IMR-90 (cell line): ENCODE data around the gene VDAC1. TPM values are rescaled to one million over a fixed set of nuclear protein-coding genes. Genes with fewer than 3 reads are reported as not detected.

ENCODE experiments used
- ATAC-seq: fragments of 200-7000 bp; cut with Tn5 transposase; 2 replicates; pipeline ENCODE4 v1.9.1; 2020; ENCODE audit warnings: low read depth, mild to moderate bottlenecking, moderate library complexity
- BruUV-seq: library from RNA; stranded (reverse); fragments of 400-500 nt; replicated peaks from 2 replicates; lab custom pipeline; 2021; lab: Mats Ljungman, UMichigan
- CTCF ChIA-PET: fragments of 300-600 bp; formaldehyde crosslinking; extraction: SDS; loops from one replicate; lab custom pipeline; 2021; ENCODE audit warnings: antibody characterized with exemption; lab: Yijun Ruan, JAX
- POLR2A ChIA-PET: fragments of 300-600 bp; sonication (Branson Sonifier 250); formaldehyde crosslinking; loops from one replicate; lab custom pipeline; 2022; ENCODE audit warnings: antibody characterized with exemption; ENCODE audit not compliant: unreplicated experiment; lab: Charles Lee
- DNase-seq: peaks from one replicate; pipeline ENCODE4 v3.0.0; 2013
- H2AFZ ChIP-seq: replicated peaks from 2 replicates; pipeline ENCODE3; 2013; ENCODE audit warnings: low read length, mild to moderate bottlenecking; ENCODE audit not compliant: poor library complexity
- H2AK5ac ChIP-seq: 2 replicates; pipeline ENCODE4 v1.6.1; 2013; ENCODE audit warnings: low read depth, low read length, inconsistent platforms
- H2AK9ac ChIP-seq: replicated peaks from 2 replicates; pipeline ENCODE3; 2013; ENCODE audit warnings: mild to moderate bottlenecking, low read depth, low read length, moderate library complexity; ENCODE audit not compliant: poor library complexity
- H2BK120ac ChIP-seq: 2 replicates; pipeline ENCODE4 v1.6.1; 2013; ENCODE audit warnings: low read depth, low read length, inconsistent platforms
- H2BK15ac ChIP-seq: 3 replicates; pipeline ENCODE4 v1.6.1; 2013; ENCODE audit warnings: low read depth, low read length, inconsistent platforms
- H2BK20ac ChIP-seq: 2 replicates; pipeline ENCODE4 v1.6.1; 2013; ENCODE audit warnings: low read depth, mild to moderate bottlenecking, inconsistent platforms, low read length, moderate library complexity
- H2BK5ac ChIP-seq: 2 replicates; pipeline ENCODE4 v1.6.1; 2013; ENCODE audit warnings: mild to moderate bottlenecking, low read depth, low read length, inconsistent platforms; ENCODE audit not compliant: poor library complexity, severe bottlenecking
- H3K14ac ChIP-seq: replicated peaks from 2 replicates; pipeline ENCODE4 v1.6.1; 2013; ENCODE audit warnings: low read depth, low read length, inconsistent platforms
- H3K18ac ChIP-seq: 2 replicates; pipeline ENCODE4 v1.6.1; 2013; ENCODE audit warnings: low read depth, low read length, control low read depth
- H3K23ac ChIP-seq: 2 replicates; pipeline ENCODE4 v1.6.1; 2013; ENCODE audit warnings: low read depth, low read length, inconsistent platforms
- H3K27ac ChIP-seq: 2 replicates; pipeline ENCODE4 v1.5.1; 2013; ENCODE audit warnings: mild to moderate bottlenecking, control low read depth, low read length; ENCODE audit not compliant: insufficient read depth
- H3K27me3 ChIP-seq: 2 replicates; pipeline ENCODE4 v1.6.1; 2013; ENCODE audit warnings: low read length; ENCODE audit not compliant: control insufficient read depth, insufficient read depth
- H3K36me3 ChIP-seq: 2 replicates; pipeline ENCODE4 v1.6.1; 2013; ENCODE audit warnings: low read length, mixed read lengths; ENCODE audit not compliant: control insufficient read depth, insufficient read depth
- H3K4ac ChIP-seq: 2 replicates; pipeline ENCODE4 v1.6.1; 2013; ENCODE audit warnings: low read depth, low read length, inconsistent platforms
- H3K4me1 ChIP-seq: 2 replicates; pipeline ENCODE4 v1.6.1; 2013; ENCODE audit warnings: low read length, mixed read lengths; ENCODE audit not compliant: control insufficient read depth, insufficient read depth
- H3K4me2 ChIP-seq: 2 replicates; pipeline ENCODE4 v1.6.1; 2013; ENCODE audit warnings: low read depth, mild to moderate bottlenecking, control low read depth, low read length, moderate library complexity
- H3K4me3 ChIP-seq: 2 replicates; pipeline ENCODE4 v1.5.1; 2013; ENCODE audit warnings: low read depth, mild to moderate bottlenecking, control low read depth, low read length, moderate library complexity; ENCODE audit not compliant: insufficient read depth
- H3K56ac ChIP-seq: 2 replicates; pipeline ENCODE4 v1.6.1; 2013; ENCODE audit warnings: low read length, inconsistent platforms; ENCODE audit not compliant: insufficient read depth; ENCODE audit errors: extremely low read depth
- H3K79me1 ChIP-seq, 2 experiments: 2 replicates each; pipeline ENCODE4 v1.6.1; 2013; ENCODE audit warnings: low read length in 2 of 2, inconsistent platforms in 1 of 2, low read depth in 1 of 2
- H3K9ac ChIP-seq: 2 replicates; pipeline ENCODE4 v1.6.1; 2013; ENCODE audit warnings: low read depth, low read length, control low read depth
- H3K9me1 ChIP-seq: 2 replicates; pipeline ENCODE4 v1.6.1; 2013; ENCODE audit warnings: low read length, inconsistent platforms; ENCODE audit not compliant: insufficient read depth
- H3K9me3 ChIP-seq: 2 replicates; pipeline ENCODE4 v1.6.1; 2013; ENCODE audit warnings: low read length; ENCODE audit not compliant: control insufficient read depth, insufficient read depth
- H4K20me1 ChIP-seq: 2 replicates; pipeline ENCODE4 v1.6.1; 2013; ENCODE audit warnings: low read length, inconsistent platforms; ENCODE audit not compliant: insufficient read depth
- H4K5ac ChIP-seq: 2 replicates; pipeline ENCODE4 v1.6.1; 2013; ENCODE audit warnings: mild to moderate bottlenecking, low read depth, low read length, control low read depth
- H4K8ac ChIP-seq, 2 experiments: 2 replicates each; pipeline ENCODE4 v1.6.1; 2013; ENCODE audit warnings: low read depth in 2 of 2, low read length in 2 of 2, control low read depth in 1 of 2, inconsistent platforms in 1 of 2
- H4K91ac ChIP-seq: 2 replicates; pipeline ENCODE4 v1.6.1; 2013; ENCODE audit warnings: low read depth, low read length, inconsistent platforms; ENCODE audit not compliant: insufficient read depth
- BHLHE40 ChIP-seq: fragments of 150-350 bp; IDR thresholded peaks from 2 replicates; pipeline ENCODE4 v1.6.1; 2016; ENCODE audit warnings: mild to moderate bottlenecking, low read depth, low read length
- MAFK ChIP-seq: IDR thresholded peaks from 2 replicates; pipeline ENCODE4 v1.6.1; 2012; ENCODE audit warnings: low read depth, low read length, improper control_type of control experiment
- MXI1 ChIP-seq: IDR thresholded peaks from 2 replicates; pipeline ENCODE4 v1.6.1; 2012; ENCODE audit warnings: low read depth, mild to moderate bottlenecking, low read length, moderate library complexity, borderline replicate concordance
- WGBS, 2 experiments: methylation state at CpG; one replicate each; pipeline versions ENCODE4 v1.1.5 to v1.1.7; 2013; ENCODE audit warnings: missing lambda C conversion rate in 2 of 2; ENCODE audit not compliant: insufficient read length in 1 of 2; ENCODE audit errors: extremely low coverage in 2 of 2; 5-methylcytosine and 5-hydroxymethylcytosine counted together
- dilution Hi-C: fragments of 300-500 bp; cut with HindIII; formaldehyde crosslinking; loops from one replicate; pipeline ENCODE4 v1.14.3; 2018; ENCODE audit warnings: low sequenced_read_pairs; ENCODE audit not compliant: unreplicated experiment
- in situ Hi-C: fragments of 300-500 bp; cut with MboI; formaldehyde crosslinking; loops from 3 replicates; pipeline ENCODE4 v1.14.3; 2019; ENCODE audit warnings: low sequenced_read_pairs, inconsistent platforms, mixed read lengths
- intact Hi-C: fragments of 100-400 bp; cut with micrococcal nuclease; formaldehyde crosslinking; loops from 2 replicates; pipeline ENCODE4 v1.10.0; 2022
- polyA plus RNA-seq, 3 experiments: library from polyadenylated mRNA; depleted of rRNA; stranded (reverse); fragments of >200 nt; gene quantifications; 2 replicates each; pipeline ENCODE4 v1.2.3, GENCODE V29; 2012; ENCODE audit warnings: low replicate concordance in 1 of 3
- total RNA-seq: library from RNA; depleted of rRNA; stranded (reverse); fragments of >200 nt; gene quantifications from 2 replicates; pipeline ENCODE4 v1.2.3, GENCODE V29; 2012

Gene VDAC1
- total and polyA plus RNA-seq, 2 of the 4 experiments (the other 2 are of a cell fraction): 289 to 365 TPM

DNA sequence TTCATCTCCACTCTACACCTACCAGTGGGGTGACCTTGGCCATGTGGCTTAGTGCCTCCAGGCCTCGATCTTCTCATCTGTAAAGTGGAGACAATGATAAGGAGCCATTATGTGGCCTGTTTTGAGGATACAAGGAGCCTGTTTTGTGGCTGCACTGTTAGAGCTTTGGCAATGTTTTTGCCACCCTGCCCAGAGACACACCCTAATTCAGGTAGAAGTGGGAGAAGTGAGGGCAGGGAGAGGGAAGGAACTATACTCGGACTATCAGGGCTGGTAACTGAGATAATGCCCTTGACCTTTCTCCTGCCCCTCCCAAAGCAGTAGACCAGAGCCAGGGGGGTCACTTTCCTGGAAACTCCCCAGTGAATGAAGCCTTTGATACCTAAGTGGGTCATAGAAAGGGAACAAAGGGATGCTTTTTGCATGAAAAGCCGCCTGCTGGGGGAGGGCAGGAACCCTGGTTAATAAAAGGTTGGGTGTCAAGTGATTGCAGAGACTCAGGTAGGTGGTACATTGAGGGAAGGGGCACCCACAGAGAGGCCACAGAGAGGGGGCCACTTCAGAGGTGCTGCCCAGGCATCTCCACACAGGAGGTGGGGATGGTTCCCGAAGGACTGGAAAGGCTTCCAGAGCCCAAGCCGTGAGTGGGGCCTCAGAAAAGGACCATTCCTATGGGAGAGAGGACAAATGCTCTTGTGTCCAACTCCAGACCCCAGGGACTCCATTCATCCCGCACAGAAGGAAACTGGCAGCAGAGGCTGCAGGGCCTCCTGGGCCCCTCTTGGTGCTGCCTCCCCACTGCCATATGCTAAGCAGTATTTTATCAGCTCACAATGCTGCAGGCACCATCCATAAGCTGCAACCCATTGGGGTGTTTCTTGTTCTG is 42.3 kb upstream of the VDAC1 start:
- no peaks in the 10 kb centered on the region for H3K9me1 ChIP-seq
- H3K18ac ChIP-seq: no peak overlapping the region
- H2BK15ac ChIP-seq: no peak overlapping the region
- dilution Hi-C loops: no loop called here
- no peak for TF ChIP-seq MAFK
- TF ChIP-seq BHLHE40: no peak
- no peak for TF ChIP-seq MXI1
- H2BK20ac ChIP-seq: no peak overlapping the region
- intact Hi-C loops: no loop called here
- H3K23ac ChIP-seq: no peak overlapping the region
- H2BK5ac ChIP-seq: no peak overlapping the region
- H3K36me3 ChIP-seq: no peaks in the 10 kb centered on the region
- H3K79me1 ChIP-seq: no peaks in the 10 kb centered on the region
- H3K14ac ChIP-seq: no peak overlapping the region
- H2AK5ac ChIP-seq: no peak overlapping the region
- H3K4me3 ChIP-seq: no peak overlapping the region
- ChIA-PET POLR2A (no interaction called here), CTCF (no interaction called here)
- WGBS, 2 experiments: 40% methylated on average over 1 of the region's 6 CpGs; no CpG with 5 or more reads in 1 of the 2 experiments
- no peak overlapping the region for H4K5ac ChIP-seq
- H4K8ac ChIP-seq: no peak overlapping the region
- H3K4me2 ChIP-seq: no peak overlapping the region
- in situ Hi-C loops: loop anchor here (25.0 kb wide), 1 partner anchor 240 kb away; no protein-coding TSS in a partner anchor
- no peak overlapping the region for H2AK9ac ChIP-seq
- no peak overlapping the region for H3K27ac ChIP-seq
- H3K56ac ChIP-seq: no peak overlapping the region
- BruUV-seq: no TSS peak
- no peak overlapping the region for H2AFZ ChIP-seq
- DNase-seq: no peak
- no peaks in the 10 kb centered on the region for H3K4me1 ChIP-seq
- H4K20me1 ChIP-seq: no peaks in the 10 kb centered on the region
- no peak overlapping the region for H3K9ac ChIP-seq
- no peak overlapping the region for H3K4ac ChIP-seq
- H2BK120ac ChIP-seq: no peak overlapping the region
- H4K91ac ChIP-seq: no peak overlapping the region
- no peaks in the 10 kb centered on the region for H3K9me3 ChIP-seq
- ATAC-seq: no peak
- H3K27me3 ChIP-seq: peaks cover 36% of the 10 kb centered on the region
